Measurements from ENCODE around the gene GATAD2B. TPM values are rescaled to one million over a fixed set of nuclear protein-coding genes. Genes with fewer than 3 reads are reported as not detected.

GATAD2B gene
- polyA plus RNA-seq, 1 donor from 2014 or later: 12.8 TPM

- no peak overlapping the region for H3K4me2 ChIP-seq (ENCODE audit: low read length)
- peaks cover 4% of the 10 kb centered on the region for H3F3A ChIP-seq (ENCODE audit: insufficient read depth, low read length, poor library complexity, severe bottlenecking)
- no peaks in the 10 kb centered on the region for H4K20me1 ChIP-seq (ENCODE audit: insufficient read depth)
- no peak overlapping the region for H2AFZ ChIP-seq (ENCODE audit: low read depth, low read length)
- no peak overlapping the region for H3K27ac ChIP-seq (ENCODE audit: low read length)
- H3K4me3 ChIP-seq (ENCODE audit: low read length): no peak overlapping the region
- H3K79me2 ChIP-seq (replicated peaks; ENCODE audit: insufficient read depth, low read length): no peaks in the 10 kb centered on the region
- no peaks in the 10 kb centered on the region for H3K36me3 ChIP-seq (ENCODE audit: insufficient read depth, low read length)
- no peaks in the 10 kb centered on the region for H3K9me3 ChIP-seq (ENCODE audit: low read length)
- no peaks in the 10 kb centered on the region for H3K27me3 ChIP-seq (ENCODE audit: insufficient read depth, low read depth, low read length)
- no peak overlapping the region for H3K9ac ChIP-seq (ENCODE audit: low read length)
- TF ChIP-seq MXI1 (conservative IDR thresholded peaks at IDR 0.05; ENCODE audit: poor library complexity, severe bottlenecking) (no peak), EZH2 (IDR thresholded peaks at IDR 0.05; ENCODE audit: borderline replicate concordance, insufficient read depth, low read length, poor library complexity, severe bottlenecking) (no peak), REST (IDR thresholded peaks at IDR 0.05; ENCODE audit: borderline replicate concordance) (no peak), CTCF (IDR thresholded peaks at IDR 0.05; ENCODE audit: poor library complexity, severe bottlenecking) (no peak), POLR2AphosphoS5 (IDR thresholded peaks at IDR 0.05) (no peak), SMC3 (conservative IDR thresholded peaks at IDR 0.05; ENCODE audit: poor library complexity) (no peak), EP300 (conservative IDR thresholded peaks at IDR 0.05; ENCODE audit: poor library complexity, severe bottlenecking) (no peak), TAF1 (IDR thresholded peaks at IDR 0.05; ENCODE audit: low read depth) (no peak)
- no peaks in the 10 kb centered on the region for H3K9me2 ChIP-seq (ENCODE audit: insufficient read depth, low read length)
These were observed 5.5 kb upstream of the GATAD2B start for GRCh38 chr1:153928245-153928644.

GRCh38 chr1:153926405-153926804, 3.6 kb upstream of the GATAD2B start:
- no peak for TF ChIP-seq EZH2 (IDR thresholded peaks at IDR 0.05; ENCODE audit: borderline replicate concordance, insufficient read depth, low read length, poor library complexity, severe bottlenecking)
- no peaks in the 10 kb centered on the region for H3K9me3 ChIP-seq (ENCODE audit: low read length)
- peaks cover 4% of the 10 kb centered on the region for H3F3A ChIP-seq (ENCODE audit: insufficient read depth, low read length, poor library complexity, severe bottlenecking)
- H3K9me2 ChIP-seq (ENCODE audit: insufficient read depth, low read length): no peaks in the 10 kb centered on the region
- peaks cover 2% of the 10 kb centered on the region for H4K20me1 ChIP-seq (ENCODE audit: insufficient read depth)
- no peak overlapping the region for H2AFZ ChIP-seq (ENCODE audit: low read depth, low read length)
- no peak overlapping the region for H3K9ac ChIP-seq (ENCODE audit: low read length)
- no peak overlapping the region for H3K4me3 ChIP-seq (ENCODE audit: low read length)
- H3K79me2 ChIP-seq (replicated peaks; ENCODE audit: insufficient read depth, low read length): peaks cover 8% of the 10 kb centered on the region
- H3K27ac ChIP-seq (ENCODE audit: low read length): no peak overlapping the region
- no peak overlapping the region for H3K4me2 ChIP-seq (ENCODE audit: low read length)
- H3K36me3 ChIP-seq (ENCODE audit: insufficient read depth, low read length): no peaks in the 10 kb centered on the region
- no peaks in the 10 kb centered on the region for H3K27me3 ChIP-seq (ENCODE audit: insufficient read depth, low read depth, low read length)
